OCI-M2 (cell line): ENCODE data around the gene EIF3A.
"Not testable (repeated sequence)": the region's sequence is repeated elsewhere in the genome, so short reads cannot be mapped to it uniquely, and the experiment has no call there.

Experiments
- DNase-seq: peaks from one replicate; lab custom pipeline; 2025; ENCODE audit not compliant: unreplicated experiment; lab: John Stamatoyannopoulos, UW

The EIF3A gene

GRCh38 chr10:119055472-119055871 is 25.1 kb downstream of the EIF3A start:
- DNase-seq = no peak

DNA sequence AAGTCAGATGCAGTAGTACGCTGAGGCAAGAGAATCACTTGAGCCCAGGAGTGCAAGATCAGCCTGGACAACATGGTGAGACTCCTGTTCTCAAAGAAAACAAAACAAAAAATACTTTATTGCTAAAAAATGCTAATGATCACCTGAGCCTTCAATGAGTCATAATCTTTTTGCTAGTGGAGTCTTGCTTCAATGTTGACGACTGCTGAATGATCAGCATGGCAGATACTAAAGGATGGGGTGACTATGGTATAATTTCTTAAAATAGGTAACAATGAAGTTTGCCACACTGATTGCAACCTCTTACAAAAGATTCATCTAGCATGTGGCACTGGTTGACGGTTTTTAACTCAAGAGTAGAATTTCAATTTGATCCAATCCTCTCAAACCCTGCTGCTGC is 28.8 kb downstream of the EIF3A start:
- no peak for DNase-seq

DNA sequence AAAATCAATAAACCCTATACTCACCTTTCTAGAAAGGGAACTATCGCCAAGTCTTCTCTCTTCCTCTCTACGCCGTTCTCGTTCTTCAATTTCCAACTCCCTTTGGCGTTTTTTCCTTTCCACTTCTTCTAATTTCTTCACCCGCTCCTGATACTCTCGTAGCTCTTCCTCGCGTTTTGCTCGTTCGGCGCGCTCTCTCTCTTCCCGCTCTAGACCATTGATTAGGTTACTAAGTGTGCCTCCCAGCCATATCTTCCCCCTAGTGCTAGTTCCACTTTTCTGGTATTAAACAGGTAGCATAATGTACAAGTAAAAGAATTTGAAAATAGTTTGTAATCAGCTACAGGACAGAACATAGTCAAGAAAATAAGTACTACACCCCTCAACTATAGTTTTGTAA is 30.8 kb downstream of the EIF3A start:
- no peak for DNase-seq

DNA sequence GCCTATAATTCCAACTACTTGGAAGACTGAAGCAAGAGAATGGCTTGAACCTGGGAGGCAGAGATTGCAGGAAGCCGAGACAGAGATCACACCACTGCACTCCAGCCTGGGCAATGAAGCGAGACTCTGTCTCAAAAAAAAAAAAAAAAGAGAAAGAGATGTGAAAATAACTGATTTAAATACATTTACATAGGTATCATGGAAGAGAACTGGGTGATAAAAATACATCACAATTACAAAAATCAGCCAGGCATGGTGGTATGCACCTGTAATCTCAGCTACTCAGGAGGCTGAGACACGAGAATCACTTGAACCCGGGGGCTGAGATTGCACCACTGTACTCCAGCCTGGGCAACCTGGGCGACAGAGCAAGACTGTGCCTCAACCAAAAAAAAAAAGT is 31.3 kb downstream of the EIF3A start:
- DNase-seq = no peak

DNA sequence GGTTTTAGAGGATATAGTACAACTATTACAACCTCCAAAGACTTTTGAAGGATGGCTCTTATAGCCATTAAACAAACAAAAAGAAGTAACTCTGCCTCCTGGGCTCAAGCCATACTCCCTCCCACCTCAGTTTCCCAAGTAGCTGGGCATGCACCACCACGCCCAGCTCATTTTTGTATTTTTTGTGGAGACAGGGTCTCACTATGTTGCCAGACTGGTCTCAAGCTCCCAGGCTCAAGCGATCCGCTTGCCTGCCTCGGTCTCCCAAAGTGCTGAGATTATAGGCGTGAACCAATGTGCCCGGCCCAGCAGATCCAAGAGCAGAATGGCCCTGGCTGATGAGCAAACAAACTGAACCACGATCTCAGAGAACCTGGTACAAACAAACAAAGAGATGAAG is 35.1 kb downstream of the EIF3A start:
- no peak for DNase-seq

- no peak for DNase-seq
These were observed 38.4 kb downstream of the EIF3A start for GRCh38 chr10:119042169-119042568.

- DNase-seq = no peak
These were observed 39.3 kb downstream of the EIF3A start for GRCh38 chr10:119041326-119041725.

DNA sequence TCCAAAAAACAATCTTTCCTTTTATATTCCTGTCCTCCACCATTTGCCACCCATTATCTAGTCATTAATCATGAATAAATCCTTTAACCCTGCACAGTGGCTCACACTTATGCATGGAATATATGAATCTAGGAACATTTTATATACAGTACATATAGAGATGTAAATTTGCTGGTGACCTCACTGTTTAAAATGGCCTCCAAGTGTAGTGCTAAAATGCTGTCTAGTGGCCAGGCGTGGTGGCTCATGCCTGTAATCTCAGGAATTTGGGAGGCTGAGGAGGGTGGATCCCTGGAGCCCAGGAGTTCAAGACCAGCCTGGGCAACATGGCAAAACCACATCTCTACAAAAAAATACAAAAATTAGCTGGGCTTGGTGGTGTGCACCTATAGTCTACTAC is 41.5 kb downstream of the EIF3A start:
- no peak for DNase-seq

DNA sequence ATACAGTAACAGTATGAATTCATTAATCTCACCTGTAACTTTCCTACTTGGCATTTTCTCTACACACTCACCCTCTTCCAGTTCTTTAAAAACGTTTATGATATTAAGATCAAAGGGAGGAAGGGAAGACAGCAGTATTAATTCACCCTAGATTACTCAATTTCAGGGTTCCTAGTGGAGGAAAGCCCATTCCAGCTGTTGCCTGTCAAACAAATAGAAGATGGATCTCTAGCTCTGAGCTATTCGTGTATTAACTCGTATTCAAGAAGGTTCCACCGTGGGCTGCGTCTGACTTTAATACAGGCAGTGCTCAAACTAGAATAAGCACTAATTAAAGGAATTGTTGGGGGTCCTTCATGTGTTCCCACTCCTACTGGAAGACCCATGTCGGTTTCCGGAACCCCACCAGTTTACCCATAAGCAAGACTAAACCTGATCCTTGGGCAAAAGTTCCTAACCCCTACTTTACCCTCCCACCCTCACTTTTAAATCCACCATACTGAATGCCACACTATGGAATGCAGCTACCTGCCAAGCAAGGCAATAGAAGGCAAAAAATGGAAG is 49.0 kb downstream of the EIF3A start:
- DNase-seq = no peak

DNA sequence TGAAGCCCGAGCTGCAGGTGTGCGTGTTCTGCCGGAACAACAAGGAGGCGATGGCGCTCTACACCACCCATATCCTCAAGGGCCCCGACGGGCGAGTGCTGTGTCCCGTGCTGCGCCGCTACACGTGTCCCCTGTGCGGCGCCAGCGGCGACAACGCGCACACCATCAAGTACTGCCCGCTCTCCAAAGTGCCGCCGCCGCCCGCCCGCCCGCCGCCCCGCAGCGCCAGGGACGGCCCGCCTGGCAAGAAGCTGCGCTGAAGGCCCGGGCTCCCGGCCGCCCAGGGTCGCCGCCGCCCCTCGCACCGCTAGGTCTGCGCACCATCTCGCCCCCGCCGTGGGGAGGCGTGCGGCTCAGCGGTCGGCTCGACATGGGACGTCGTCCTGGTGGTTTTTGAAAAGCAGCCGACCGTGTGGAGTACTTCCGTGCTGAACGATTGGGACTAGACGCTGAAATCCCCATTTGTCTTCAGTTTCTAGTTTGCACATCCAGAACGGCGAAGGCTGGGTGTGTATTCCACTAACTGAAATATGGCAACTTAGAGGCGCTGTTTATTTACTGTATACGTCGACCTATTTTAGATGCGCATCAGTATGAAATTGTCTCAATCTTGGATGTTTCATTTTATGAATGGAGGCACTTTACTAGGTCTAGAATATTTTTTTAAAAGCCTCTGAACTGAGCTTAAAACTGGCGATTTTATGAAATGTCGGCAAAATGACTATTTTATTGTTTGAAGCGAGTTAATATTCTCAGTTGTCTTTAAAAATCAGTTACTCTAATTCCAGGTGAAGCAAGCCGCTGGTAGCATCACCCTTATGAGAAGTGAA is 50.0 kb downstream of the EIF3A start:
- no peak for DNase-seq

DNA sequence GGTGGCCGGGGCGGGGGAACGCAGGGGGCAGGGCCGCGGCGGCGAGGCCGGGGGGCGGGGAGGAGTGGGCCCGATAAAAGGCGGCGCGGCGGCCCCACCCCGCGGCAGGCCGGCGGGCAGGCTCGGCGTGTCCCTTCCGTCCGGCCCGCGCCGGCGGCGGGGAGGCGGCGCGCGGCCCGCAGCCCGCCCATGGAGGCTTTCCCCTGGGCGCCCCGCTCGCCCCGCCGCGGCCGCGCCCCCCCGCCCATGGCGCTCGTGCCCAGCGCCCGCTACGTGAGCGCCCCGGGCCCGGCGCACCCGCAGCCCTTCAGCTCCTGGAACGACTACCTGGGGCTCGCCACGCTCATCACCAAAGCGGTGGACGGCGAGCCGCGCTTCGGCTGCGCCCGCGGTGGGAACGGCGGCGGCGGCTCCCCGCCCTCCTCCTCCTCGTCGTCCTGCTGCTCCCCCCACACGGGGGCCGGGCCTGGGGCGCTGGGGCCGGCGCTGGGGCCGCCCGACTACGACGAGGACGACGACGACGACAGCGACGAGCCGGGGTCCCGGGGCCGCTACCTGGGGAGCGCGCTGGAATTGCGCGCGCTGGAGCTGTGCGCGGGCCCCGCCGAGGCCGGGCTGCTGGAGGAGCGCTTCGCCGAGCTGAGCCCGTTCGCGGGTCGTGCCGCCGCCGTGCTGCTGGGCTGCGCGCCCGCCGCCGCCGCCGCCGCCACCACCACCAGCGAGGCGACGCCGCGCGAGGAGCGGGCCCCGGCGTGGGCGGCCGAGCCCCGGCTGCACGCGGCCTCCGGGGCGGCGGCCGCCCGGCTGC is 50.8 kb downstream of the EIF3A start, which contains the start of gene NANOS1:
Gene NANOS1, plus strand, starts transcription at position 102 of the 808 bp plus-strand sequence. Its CDS starts 88 bp downstream, at position 190.
- no peak for DNase-seq

- DNase-seq = no peak
These were observed 51.6 kb downstream of the EIF3A start for GRCh38 chr10:119028900-119029612.

DNA sequence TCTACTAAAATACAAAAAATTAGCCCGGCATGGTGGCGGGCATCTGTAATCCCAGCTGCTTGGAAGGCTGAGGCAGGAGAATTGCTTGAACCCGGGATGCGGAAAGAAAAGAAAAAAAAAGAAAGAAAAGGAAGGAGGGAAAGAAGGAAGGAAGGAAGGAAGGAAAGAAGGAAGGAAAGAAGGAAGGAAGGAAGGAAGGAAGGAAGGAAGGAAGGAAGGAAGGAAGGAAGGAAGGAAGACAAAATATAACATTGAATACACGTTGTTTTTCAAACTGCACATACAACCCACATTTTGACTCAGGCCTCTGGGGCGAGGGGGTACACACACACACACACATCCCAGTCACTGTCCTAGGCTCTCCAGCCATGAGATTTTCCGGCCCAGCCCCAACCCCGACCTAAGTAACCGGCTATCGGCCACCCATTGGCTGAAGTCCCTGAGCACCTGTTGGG is 52.1 kb downstream of the EIF3A start:
- DNase-seq = not testable (repeated sequence)

DNA sequence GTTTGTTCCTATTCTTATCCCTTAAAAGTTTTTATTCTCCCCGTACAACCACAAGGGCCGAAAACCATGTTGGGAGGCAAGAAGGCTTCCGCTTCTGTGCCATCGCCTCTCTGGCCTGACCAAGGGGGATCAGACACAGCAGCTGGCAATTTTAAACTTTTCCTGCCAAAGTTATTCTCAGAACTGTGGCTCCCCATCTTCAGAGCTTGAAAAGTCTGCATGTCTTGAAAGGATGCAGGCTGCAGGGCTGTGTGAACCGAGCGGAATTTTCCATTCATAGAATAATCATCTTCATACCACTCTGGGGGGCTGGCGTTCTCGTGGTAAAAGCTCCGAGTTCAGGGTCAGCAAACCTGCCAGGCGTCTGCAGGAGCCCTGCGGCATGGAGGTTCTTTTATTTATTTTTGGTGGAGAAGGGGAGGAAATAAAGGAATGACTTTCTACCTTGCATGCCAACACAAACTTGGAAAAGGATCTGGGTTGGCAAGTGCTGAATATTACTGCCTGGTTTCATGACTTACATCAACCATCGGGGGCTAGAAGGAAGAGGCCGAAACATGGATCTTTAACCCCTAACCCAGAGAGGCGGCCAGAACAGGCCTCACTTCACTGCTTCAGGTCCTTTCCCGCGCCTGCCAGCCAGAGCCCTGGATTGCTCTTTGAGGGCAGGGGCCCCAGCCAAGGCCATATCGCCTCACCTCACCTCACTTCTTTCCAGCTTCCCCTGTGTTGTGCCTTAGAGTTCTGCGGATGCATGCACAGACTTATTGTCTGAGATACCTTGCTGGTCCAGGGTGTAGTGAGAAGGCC is 54.1 kb downstream of the EIF3A start:
- no peak for DNase-seq

DNA sequence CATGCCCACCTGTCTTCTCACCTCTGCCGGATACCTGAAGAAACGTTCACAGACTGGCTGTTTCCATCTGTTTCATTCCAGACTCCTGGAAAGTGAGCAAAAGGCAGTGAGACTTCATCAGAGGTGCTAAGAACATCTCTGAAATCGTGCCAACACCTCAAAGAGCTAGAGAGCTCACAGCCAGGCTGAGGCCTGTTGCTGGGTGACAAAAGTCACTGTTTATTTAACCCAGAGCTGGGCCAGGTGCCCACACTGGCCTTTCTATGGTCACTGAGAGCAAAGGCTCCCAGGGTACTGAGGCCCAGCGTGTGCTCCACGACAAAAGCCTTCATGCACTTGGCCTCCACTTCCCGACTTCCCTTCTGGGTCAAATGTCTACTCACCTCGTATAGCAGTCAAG is 54.8 kb downstream of the EIF3A start:
- no peak for DNase-seq

- DNase-seq = no peak
These were observed 55.3 kb downstream of the EIF3A start for GRCh38 chr10:119025336-119025735.

GRCh38 chr10:119024882-119025281 is 55.7 kb downstream of the EIF3A start:
- DNase-seq = no peak

DNA sequence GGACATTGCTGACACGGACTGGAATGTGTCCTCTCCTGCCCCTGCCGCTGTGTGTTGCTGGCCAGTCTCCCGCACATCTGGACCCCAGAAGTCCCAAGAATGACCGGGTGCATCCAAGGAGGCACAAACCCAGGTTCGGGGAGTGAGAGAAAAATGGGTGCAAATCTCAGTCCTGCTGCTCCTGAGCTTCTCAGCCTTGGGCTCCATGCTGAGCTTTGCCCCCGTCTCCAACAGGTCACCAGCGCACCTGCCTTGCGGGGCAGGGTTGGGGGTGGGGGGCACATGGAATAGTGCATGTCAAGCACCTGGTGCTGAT is 57.1 kb downstream of the EIF3A start:
- no peak for DNase-seq

DNA sequence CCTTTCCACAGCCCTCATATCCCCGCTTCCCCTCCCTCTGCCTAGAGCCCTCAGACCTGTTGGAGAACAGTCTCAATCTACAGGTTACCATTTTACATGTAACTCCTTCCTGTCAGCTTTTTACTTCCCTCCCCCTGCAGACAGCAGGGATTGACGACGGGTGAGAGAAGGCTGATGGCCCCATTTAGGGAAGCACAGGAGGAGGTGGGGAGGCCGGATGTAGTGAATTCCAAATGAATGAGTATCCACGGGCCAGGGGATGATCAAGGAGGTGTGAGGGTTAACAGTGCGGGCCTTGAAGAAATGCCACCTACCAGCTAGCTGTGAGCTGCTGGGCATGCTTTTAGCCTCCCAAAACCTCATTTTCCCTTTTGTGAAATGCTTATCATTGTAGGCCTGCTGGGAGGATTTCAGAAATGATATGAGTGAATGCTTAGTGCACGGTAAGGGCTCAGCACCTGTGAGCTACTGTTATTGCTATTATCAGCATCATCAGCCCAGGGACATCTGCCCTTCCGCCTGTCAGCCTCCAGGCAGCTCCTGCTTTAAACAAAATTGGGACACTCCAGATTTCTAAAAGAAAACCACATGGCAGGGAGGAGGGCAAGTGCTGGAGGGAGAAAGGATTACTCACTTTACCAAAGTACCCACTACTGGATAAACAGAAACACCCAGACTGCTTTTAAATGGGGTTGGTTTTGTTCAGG is 57.6 kb downstream of the EIF3A start:
- no peak for DNase-seq

- DNase-seq = no peak
These were observed 60.0 kb downstream of the EIF3A start for GRCh38 chr10:119020627-119020946.
